ENCODE data around the gene GPR162.
A peak's percentile ranks its signal among the peaks of the same experiment; 100 is the strongest.

Gene GPR162

GRCh38 chr12:6827437-6827911, 5.9 kb downstream of the GPR162 start:
- no peak for TF ChIP-seq CTCF (IDR thresholded peaks at IDR 0.05; ENCODE audit: extremely low read depth, missing control alignments)
- peak; percentile 71 for DNase-seq (ENCODE audit: low spot score)

- peak; percentile 59 for DNase-seq (ENCODE audit: low spot score)
- no peak for TF ChIP-seq CTCF (IDR thresholded peaks at IDR 0.05; ENCODE audit: extremely low read depth, missing control alignments)
Measured at GRCh38 chr12:6827982-6828780, 6.6 kb downstream of the GPR162 start, which contains the start of gene P3H3. TSS of gene P3H3 (plus strand) at chr12:6828407. CDS start at chr12:6828441, 34 bp downstream.

GRCh38 chr12:6828781-6829535, 7.3 kb downstream of the GPR162 start:
- no peak for TF ChIP-seq CTCF (IDR thresholded peaks at IDR 0.05; ENCODE audit: extremely low read depth, missing control alignments)
- DNase-seq (ENCODE audit: low spot score) = peak; percentile 68

GRCh38 chr12:6829536-6830220, 8.1 kb downstream of the GPR162 start:
- TF ChIP-seq CTCF (IDR thresholded peaks at IDR 0.05; ENCODE audit: extremely low read depth, missing control alignments) = no peak
- DNase-seq (ENCODE audit: low spot score) = no peak

- TF ChIP-seq CTCF (IDR thresholded peaks at IDR 0.05; ENCODE audit: extremely low read depth, missing control alignments) = no peak
- DNase-seq (ENCODE audit: low spot score) = no peak
Measured at GRCh38 chr12:6830286-6830890, 8.8 kb downstream of the GPR162 start.

- DNase-seq (ENCODE audit: low spot score) = no peak
- TF ChIP-seq CTCF (IDR thresholded peaks at IDR 0.05; ENCODE audit: extremely low read depth, missing control alignments) = no peak
Measured at GRCh38 chr12:6830999-6831398, 9.4 kb downstream of the GPR162 start.

Measured in GM20000 (cell line).